Stimulated activated naive CD8-positive, alpha-beta T cell treated with anti-CD3 and anti-CD28 coated beads, Interleukin-15, amount 100 ng/mL, for 72 hours (primary cell): ENCODE measurements around the gene NAT10.

Experiments
- ATAC-seq: fragments of 150-1000 bp; cut with Tn5 transposase; 2 replicates; pipeline ENCODE4 v1.10.0; 2021; ENCODE audit warnings: mild to moderate bottlenecking, moderate library complexity
- DNase-seq, 2 donors: peaks; one replicate each; pipeline ENCODE4 v3.0.0; 2021 to 2022
- H3K27ac Mint-ChIP-seq, 2 donors: one replicate each; pipeline ENCODE4 v1.8.0; 2022; ENCODE audit warnings: mild to moderate bottlenecking in 2 of 2, mixed read lengths in 2 of 2, moderate library complexity in 2 of 2
- H3K27me3 Mint-ChIP-seq: one replicate; pipeline ENCODE4 v1.8.0; 2022; ENCODE audit warnings: mixed read lengths
- H3K4me1 Mint-ChIP-seq: one replicate; pipeline ENCODE4 v1.8.0; 2022; ENCODE audit warnings: mild to moderate bottlenecking, mixed read lengths
- H3K4me3 Mint-ChIP-seq, 2 donors: one replicate each; pipeline ENCODE4 v1.8.0; 2022; ENCODE audit warnings: mild to moderate bottlenecking in 2 of 2, mixed read lengths in 2 of 2, moderate library complexity in 1 of 2
- H3K9me3 Mint-ChIP-seq, 2 donors: one replicate each; pipeline ENCODE4 v1.8.0; 2022; ENCODE audit warnings: mixed read lengths in 2 of 2

NAT10 gene

GRCh38 chr11:34135439-34135838, 30.0 kb downstream of the NAT10 start:
- peak; percentile 80 for ATAC-seq
- Mint-ChIP-seq H3K27ac (peak overlapping the region in 1 of 2 donors; percentile 68), H3K4me1 (no peaks in the 10 kb centered on the region)

GRCh38 chr11:34136420-34136819, 31.0 kb downstream of the NAT10 start:
- DNase-seq (no peak), ATAC-seq (no peak)
- Mint-ChIP-seq H3K4me1 (no peaks in the 10 kb centered on the region), H3K27me3 (no peaks in the 10 kb centered on the region), H3K4me3 (no peak overlapping the region), H3K9me3 (no peaks in the 10 kb centered on the region), H3K27ac (peak overlapping the region in 1 of 2 donors; percentile 36)

More at GRCh38 chr11:34135439-34135838, 30.0 kb downstream of the NAT10 start:
- H3K27me3 Mint-ChIP-seq: no peaks in the 10 kb centered on the region
- H3K4me3 Mint-ChIP-seq: no peak overlapping the region
- DNase-seq: no peak
- H3K9me3 Mint-ChIP-seq: no peaks in the 10 kb centered on the region

- ATAC-seq (no peak), DNase-seq (no peak)
- Mint-ChIP-seq H3K9me3 (no peaks in the 10 kb centered on the region), H3K27me3 (no peaks in the 10 kb centered on the region), H3K4me3 (no peak overlapping the region), H3K4me1 (no peaks in the 10 kb centered on the region), H3K27ac (no peak overlapping the region)
These were observed 33.9 kb downstream of the NAT10 start for GRCh38 chr11:34139346-34139745.

GRCh38 chr11:34140149-34140548, 34.7 kb downstream of the NAT10 start:
- Mint-ChIP-seq H3K9me3 (no peaks in the 10 kb centered on the region), H3K27ac (no peak overlapping the region), H3K27me3 (no peaks in the 10 kb centered on the region), H3K4me1 (no peaks in the 10 kb centered on the region), H3K4me3 (no peak overlapping the region)
- no peak for DNase-seq
- no peak for ATAC-seq

- no peak for ATAC-seq
- no peak overlapping the region for H3K27ac Mint-ChIP-seq
- H3K4me3 Mint-ChIP-seq: no peak overlapping the region
- DNase-seq: no peak
- no peaks in the 10 kb centered on the region for H3K9me3 Mint-ChIP-seq
- no peaks in the 10 kb centered on the region for H3K4me1 Mint-ChIP-seq
- H3K27me3 Mint-ChIP-seq: no peaks in the 10 kb centered on the region
These were observed 37.6 kb downstream of the NAT10 start for GRCh38 chr11:34143048-34143447.

- Mint-ChIP-seq H3K9me3 (no peaks in the 10 kb centered on the region), H3K27me3 (no peaks in the 10 kb centered on the region), H3K27ac (no peak overlapping the region), H3K4me1 (no peaks in the 10 kb centered on the region), H3K4me3 (no peak overlapping the region)
- DNase-seq: no peak
- no peak for ATAC-seq
These were observed 39.6 kb downstream of the NAT10 start for GRCh38 chr11:34145073-34145472.

- no peaks in the 10 kb centered on the region for H3K27me3 Mint-ChIP-seq
- DNase-seq (no peak), ATAC-seq (no peak)
- H3K4me3 Mint-ChIP-seq: no peak overlapping the region
- no peak overlapping the region for H3K27ac Mint-ChIP-seq
- H3K9me3 Mint-ChIP-seq: no peaks in the 10 kb centered on the region
- H3K4me1 Mint-ChIP-seq: no peaks in the 10 kb centered on the region
These were observed 40.5 kb downstream of the NAT10 start for GRCh38 chr11:34145847-34146381.

GRCh38 chr11:34146411-34146810, 41.0 kb downstream of the NAT10 start:
- H3K27me3 Mint-ChIP-seq: no peaks in the 10 kb centered on the region
- ATAC-seq (no peak), DNase-seq (no peak)
- no peak overlapping the region for H3K27ac Mint-ChIP-seq
- H3K4me3 Mint-ChIP-seq: no peak overlapping the region
- no peaks in the 10 kb centered on the region for H3K9me3 Mint-ChIP-seq
- H3K4me1 Mint-ChIP-seq: no peaks in the 10 kb centered on the region

GRCh38 chr11:34146866-34147265, 41.4 kb downstream of the NAT10 start:
- Mint-ChIP-seq H3K4me3 (no peak overlapping the region), H3K27me3 (no peaks in the 10 kb centered on the region), H3K9me3 (no peaks in the 10 kb centered on the region), H3K4me1 (no peaks in the 10 kb centered on the region), H3K27ac (no peak overlapping the region)
- DNase-seq: no peak
- no peak for ATAC-seq

GRCh38 chr11:34147581-34147980, 42.2 kb downstream of the NAT10 start:
- H3K27ac Mint-ChIP-seq: no peak overlapping the region
- no peaks in the 10 kb centered on the region for H3K27me3 Mint-ChIP-seq
- no peak for ATAC-seq
- DNase-seq: no peak
- no peak overlapping the region for H3K4me3 Mint-ChIP-seq
- H3K9me3 Mint-ChIP-seq: no peaks in the 10 kb centered on the region
- peaks cover under 1% of the 10 kb centered on the region for H3K4me1 Mint-ChIP-seq

GRCh38 chr11:34148504-34149165, 43.2 kb downstream of the NAT10 start:
- peak overlapping the region in 1 of 2 donors; percentile 25 for H3K27ac Mint-ChIP-seq
- no peaks in the 10 kb centered on the region for H3K9me3 Mint-ChIP-seq
- no peaks in the 10 kb centered on the region for H3K27me3 Mint-ChIP-seq
- H3K4me3 Mint-ChIP-seq: no peak overlapping the region
- DNase-seq (no peak), ATAC-seq (no peak)
- H3K4me1 Mint-ChIP-seq: peaks cover 11% of the 10 kb centered on the region

- H3K4me3 Mint-ChIP-seq: no peak overlapping the region
- no peak overlapping the region for H3K27ac Mint-ChIP-seq
- no peaks in the 10 kb centered on the region for H3K9me3 Mint-ChIP-seq
- H3K4me1 Mint-ChIP-seq: peaks cover 13% of the 10 kb centered on the region
- H3K27me3 Mint-ChIP-seq: no peaks in the 10 kb centered on the region
- DNase-seq: no peak
- ATAC-seq: no peak
These were observed 43.8 kb downstream of the NAT10 start for GRCh38 chr11:34149274-34149673.

GRCh38 chr11:34149786-34150185, 44.4 kb downstream of the NAT10 start:
- Mint-ChIP-seq H3K4me1 (peaks cover 18% of the 10 kb centered on the region), H3K9me3 (no peaks in the 10 kb centered on the region), H3K27me3 (no peaks in the 10 kb centered on the region), H3K4me3 (no peak overlapping the region), H3K27ac (no peak overlapping the region)
- DNase-seq (no peak), ATAC-seq (peak; percentile 38)

GRCh38 chr11:34150494-34151151, 45.2 kb downstream of the NAT10 start:
- Mint-ChIP-seq H3K9me3 (no peaks in the 10 kb centered on the region), H3K4me3 (no peak overlapping the region), H3K27me3 (no peaks in the 10 kb centered on the region), H3K4me1 (peaks cover 21% of the 10 kb centered on the region), H3K27ac (no peak overlapping the region)
- no peak for DNase-seq
- no peak for ATAC-seq

GRCh38 chr11:34151166-34151565, 45.7 kb downstream of the NAT10 start:
- Mint-ChIP-seq H3K9me3 (no peaks in the 10 kb centered on the region), H3K27ac (peak overlapping the region in 1 of 2 donors; percentile 19), H3K4me1 (peaks cover 21% of the 10 kb centered on the region), H3K27me3 (no peaks in the 10 kb centered on the region), H3K4me3 (no peak overlapping the region)
- no peak for ATAC-seq
- no peak for DNase-seq
